Renal pelvis (tissue), 4 donors: ENCODE data around the gene HAO2. TPM values are rescaled to one million over a fixed set of nuclear protein-coding genes. Genes with fewer than 3 reads are reported as not detected.

Experiments used
- DNase-seq: peaks from one replicate; pipeline ENCODE4 v3.0.0-alpha.2; 2013
- polyA plus RNA-seq, 3 donors: library from polyadenylated mRNA; unstranded; fragments of 120-200 nt; gene quantifications; one replicate each; pipeline ENCODE4 v1.2.1, GENCODE V29; 2013; ENCODE audit not compliant: insufficient read length in 3 of 3

HAO2 gene
- polyA plus RNA-seq, 3 donors = 107 to 128 (median 109) TPM

DNA sequence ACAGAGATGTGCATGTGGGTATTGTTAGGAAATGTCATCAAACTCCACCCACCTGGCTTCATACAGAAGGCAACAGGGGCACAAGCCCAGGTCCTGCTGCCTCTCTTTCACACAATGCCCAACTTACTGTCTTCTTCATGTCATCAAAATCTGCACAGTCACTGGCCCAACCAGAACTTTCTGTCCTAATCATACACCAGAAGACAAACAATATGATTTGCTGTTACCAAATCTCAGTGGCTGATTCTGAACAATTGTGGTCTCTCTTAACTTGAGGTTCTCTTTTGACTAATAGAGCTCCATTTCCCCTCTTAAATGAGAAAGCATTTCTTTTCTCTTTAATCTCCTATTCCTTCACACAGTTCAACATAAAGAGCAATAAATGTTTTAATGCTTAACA is 54.0 kb downstream of the HAO2 start:
- DNase-seq = no peak

DNA sequence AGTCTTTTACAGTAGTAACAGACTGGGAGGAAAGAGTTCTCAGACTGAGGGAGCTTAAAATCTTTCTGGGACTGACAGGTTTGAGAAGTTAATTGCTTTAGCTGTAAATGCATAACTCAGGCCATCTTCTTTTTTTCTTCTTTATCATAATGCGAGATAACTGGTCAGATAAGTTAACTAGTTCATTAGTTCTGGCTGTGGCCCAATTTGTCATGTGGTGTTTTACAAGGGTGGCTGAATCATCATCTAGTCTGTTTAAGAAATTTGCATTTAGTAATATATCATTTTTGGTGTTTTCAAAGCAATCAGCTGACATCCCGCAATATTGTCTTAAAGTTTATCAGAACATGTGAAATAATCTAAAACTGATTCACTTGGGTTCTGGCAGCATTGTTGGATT is 60.4 kb downstream of the HAO2 start:
- no peak for DNase-seq

DNA sequence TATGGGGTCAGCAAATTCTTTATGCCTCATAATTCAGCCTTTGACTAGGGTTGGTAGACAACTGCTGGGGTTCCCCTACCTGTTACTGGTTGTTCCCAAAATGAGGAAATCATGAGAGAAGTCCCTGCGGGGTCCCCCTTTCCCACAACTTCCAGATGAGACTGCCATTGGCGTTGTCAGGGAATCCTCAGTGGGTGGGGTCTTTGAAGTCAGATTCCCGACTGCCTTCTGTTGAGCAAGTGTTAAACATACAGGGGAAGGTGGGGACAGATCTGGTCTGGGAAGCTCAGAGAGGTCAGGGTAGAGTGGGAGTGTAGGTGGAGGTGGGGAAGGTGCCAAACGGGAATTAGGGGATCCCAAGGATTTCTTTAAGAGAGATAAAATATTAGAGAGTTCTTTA is 61.1 kb downstream of the HAO2 start:
- DNase-seq = no peak

DNA sequence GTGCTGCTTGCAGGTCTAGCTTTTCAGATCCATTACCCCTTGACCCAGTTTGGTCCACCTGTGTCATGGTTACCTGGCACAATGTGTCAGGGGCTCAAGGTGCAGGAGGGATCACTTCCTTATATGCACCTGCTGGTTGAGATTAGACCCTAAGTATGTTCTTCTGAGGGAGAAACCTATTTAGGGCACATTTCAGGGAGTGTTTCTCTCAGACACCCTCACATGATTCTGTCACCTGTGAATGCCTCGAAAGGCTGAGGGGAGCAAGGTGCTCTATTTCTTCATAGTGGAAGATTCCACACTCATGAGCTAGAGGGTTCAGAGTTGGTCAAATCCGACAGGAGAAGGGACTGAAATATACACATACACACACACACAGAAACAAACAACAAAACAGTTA is 61.9 kb downstream of the HAO2 start:
- DNase-seq = no peak

DNA sequence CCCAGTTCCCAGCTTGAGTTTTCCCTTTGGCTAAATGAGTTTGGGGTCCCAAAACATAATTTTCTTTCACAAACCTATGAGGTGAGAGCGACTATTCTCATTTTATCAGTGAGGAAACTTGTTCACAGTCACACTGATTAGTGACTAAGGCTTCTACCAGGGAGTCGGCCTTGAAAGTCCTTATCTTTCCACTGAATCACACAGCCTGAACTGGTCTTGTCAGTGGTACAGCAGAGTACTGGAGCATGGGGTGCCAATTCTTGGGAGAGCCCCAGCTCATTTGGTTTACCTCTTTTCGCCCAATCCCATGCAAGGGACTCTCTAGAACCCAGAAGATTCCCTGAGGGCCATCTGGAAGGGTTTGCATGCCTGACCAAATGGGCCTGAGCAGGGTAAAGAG is 63.3 kb downstream of the HAO2 start:
- no peak for DNase-seq

DNA sequence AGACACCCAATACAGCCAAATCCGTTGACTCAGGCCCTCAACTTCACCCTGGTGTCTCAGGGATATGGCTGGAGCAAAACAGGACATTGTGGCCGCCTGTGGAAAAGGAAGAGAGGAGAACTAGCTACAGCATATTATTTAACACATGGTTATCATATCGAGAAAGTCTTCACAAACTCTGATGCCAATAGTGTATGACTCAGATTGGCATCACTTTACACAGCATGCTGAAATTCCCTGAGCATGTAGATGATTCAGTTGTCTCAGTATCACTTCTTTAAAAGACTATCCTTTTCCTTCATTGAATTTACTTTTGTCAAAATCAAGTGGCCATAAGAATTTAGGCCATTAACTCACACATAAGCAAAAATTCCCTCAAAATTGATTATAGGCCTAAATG is 66.5 kb downstream of the HAO2 start:
- DNase-seq = no peak

DNA sequence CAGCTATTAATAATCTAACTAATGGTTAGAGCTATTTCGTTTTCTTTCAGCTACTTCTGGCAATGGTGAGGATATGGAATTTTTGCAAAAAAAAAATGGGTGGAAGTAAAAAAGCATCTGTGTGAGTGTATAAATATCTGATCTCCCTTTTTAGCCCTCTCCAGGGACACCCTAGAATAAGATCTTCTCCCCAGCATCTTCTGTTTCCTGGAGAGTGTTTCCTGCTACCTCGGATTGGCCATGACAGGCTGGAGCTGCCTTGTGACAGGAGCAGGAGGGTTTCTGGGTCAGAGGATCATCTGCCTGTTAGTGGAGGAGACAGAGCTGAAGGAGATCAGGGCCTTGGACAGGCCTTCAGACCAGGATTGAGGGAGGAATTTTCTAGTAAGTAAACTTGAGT is 70.2 kb downstream of the HAO2 start:
- no peak for DNase-seq

DNA sequence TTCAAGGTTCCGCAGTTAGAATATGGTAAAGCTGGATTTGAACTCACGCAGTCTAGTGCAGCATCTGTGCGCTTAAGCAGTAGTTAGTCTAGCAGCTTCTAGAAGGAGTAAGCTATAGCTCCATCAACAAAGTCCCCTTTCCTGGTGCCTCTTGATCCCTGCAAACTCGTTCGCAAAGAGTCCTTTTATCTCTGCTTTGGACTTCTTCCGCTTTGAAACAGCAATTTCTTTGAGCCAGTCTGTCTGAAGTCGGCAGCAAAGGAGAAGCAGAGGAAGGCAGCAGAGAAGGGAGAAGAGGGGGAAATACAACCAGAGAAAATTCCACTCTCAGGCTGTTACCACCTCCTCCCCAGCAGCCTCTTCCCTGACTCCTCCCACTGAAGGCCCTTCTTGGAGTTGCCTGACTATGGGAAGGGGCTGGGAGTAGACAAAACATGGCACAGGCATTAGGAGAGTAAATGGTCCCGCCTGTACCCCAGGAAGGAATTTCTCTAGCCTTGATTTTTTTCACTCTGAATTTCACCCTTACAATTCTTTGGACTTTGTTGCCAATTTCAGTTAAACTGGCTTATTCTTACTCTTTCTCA is 72.2 kb downstream of the HAO2 start:
- no peak for DNase-seq

DNA sequence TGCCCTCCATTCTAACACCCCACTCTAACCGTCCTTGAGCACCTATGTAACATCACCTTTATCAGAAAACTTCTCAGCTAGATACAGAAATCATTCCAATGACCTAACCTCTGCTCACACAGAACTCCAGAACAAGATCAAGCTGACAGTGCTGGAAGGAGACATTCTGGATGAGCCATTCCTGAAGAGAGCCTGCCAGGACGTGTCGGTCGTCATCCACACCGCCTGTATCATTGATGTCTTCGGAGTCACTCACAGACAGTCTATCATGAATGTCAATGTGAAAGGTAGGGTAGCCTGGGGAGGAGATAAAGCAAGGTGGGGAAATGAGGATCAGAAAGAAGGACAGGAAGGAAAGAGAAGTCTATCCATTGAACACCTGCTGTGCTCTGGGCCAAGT is 74.2 kb downstream of the HAO2 start:
- no peak for DNase-seq

Other genes with a start within 250 kb of the HAO2 start
- gene WARS2, start 228.1 kb upstream of the HAO2 start, polyA plus RNA-seq = 10 to 100 TPM; 19.5 to 23.0 (median 21.8) TPM
- 1 to 10 TPM; 1.4 to 2.8 (median 2.8) TPM for gene HSD3B2, start 46.4 kb downstream of the HAO2 start, polyA plus RNA-seq
- gene HSD3B1, start 138.4 kb downstream of the HAO2 start, polyA plus RNA-seq = under 1 TPM; 0.17 to 0.82 (median 0.49) TPM